Activated CD4-positive, alpha-beta T cell treated with anti-CD3 and anti-CD28 coated beads, Interleukin-10, Interleukin-2, amounts not matched to agents 100 ng/mL and 50 ng/mL, durations not matched to agents 16 hours and 8 hours (primary cell): ENCODE results near the gene LHPP.
"Not testable (repeated sequence)": the region's sequence is repeated elsewhere in the genome, so short reads cannot be mapped to it uniquely, and the experiment has no call there.

Source experiments
- DNase-seq: peaks from one replicate; pipeline ENCODE4 v3.0.0-alpha.2; 2020

Gene LHPP

DNA sequence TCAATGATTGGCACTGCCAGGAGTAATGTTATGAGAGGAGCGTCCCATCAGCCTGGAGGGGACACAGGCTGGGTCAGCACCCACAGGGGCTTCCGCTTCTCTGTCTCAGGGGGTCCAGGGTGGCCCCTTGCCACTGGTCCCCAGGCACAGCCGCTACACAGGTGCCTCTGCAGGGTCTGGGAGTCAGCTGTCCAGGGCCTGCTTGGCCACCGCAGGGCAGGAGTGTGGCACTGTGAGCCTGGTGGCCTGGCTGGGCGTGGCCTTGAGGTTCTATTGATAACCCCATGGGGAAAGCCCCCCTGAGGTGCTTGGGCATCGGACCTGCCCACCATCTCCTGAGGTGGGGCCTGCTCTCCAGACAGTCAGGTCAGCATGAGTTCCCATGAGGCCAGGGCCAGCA, 136.6 kb downstream of the LHPP start:
- no peak for DNase-seq

DNA sequence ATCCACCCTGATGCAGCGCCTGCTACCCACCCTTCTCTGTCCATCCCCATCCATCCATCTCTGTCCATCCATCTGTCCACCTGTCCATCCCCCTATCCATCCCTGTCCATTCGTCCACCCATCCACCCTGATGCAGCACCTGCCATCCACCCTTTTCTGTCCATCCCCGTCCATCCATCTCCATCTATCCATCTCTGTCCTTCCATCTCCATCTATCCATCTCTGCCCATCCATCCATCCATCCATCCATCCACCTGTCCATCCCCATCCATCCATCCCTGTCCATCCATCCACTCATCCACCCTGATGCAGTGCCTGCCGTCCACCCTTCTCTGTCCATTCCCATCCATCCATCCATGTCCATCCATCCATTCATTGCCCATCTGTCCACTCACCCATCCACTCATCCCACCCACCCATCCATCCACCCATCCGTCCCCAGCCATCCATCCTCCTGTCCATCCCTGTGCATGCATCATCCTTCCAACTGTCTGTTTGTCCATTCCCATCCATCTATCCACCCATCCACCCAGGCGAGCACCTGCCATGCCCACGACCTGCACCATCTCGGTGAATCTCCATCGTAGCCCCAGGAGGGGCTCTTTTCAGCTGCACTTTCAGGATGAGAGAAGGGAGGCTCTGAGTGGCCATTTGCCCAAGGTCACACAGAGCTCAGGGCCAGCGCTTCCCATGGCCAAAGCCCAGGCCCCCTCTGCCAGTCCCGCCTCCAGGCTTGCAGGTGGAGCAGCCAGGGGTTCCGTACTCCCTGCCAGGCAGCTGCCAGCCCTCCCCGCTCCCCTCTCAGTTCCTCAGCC, 137.4 kb downstream of the LHPP start:
- no peak for DNase-seq

DNA sequence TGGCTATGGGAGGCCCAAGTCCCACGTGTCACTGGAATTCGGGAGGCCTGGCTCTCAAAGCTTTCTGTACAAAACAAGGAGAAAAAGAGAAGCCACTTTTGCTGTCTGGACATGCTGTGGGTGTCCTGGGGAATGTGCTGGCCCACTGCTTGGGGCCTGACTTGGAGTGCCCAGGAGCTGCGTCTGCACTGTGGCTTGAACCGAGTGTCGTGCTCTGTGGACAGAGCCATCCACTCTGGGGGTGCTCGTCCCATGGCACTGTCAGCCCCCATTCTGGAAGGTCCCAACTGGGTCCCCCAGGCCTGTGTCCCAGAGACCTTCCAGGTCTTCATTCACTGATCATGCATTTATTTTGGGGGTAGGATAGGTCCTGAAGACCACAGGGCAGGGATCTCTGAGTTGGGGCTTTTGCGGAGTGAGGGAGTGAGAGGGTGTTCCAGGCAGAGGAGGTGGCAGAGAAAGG, 138.0 kb downstream of the LHPP start:
- no peak for DNase-seq

DNA sequence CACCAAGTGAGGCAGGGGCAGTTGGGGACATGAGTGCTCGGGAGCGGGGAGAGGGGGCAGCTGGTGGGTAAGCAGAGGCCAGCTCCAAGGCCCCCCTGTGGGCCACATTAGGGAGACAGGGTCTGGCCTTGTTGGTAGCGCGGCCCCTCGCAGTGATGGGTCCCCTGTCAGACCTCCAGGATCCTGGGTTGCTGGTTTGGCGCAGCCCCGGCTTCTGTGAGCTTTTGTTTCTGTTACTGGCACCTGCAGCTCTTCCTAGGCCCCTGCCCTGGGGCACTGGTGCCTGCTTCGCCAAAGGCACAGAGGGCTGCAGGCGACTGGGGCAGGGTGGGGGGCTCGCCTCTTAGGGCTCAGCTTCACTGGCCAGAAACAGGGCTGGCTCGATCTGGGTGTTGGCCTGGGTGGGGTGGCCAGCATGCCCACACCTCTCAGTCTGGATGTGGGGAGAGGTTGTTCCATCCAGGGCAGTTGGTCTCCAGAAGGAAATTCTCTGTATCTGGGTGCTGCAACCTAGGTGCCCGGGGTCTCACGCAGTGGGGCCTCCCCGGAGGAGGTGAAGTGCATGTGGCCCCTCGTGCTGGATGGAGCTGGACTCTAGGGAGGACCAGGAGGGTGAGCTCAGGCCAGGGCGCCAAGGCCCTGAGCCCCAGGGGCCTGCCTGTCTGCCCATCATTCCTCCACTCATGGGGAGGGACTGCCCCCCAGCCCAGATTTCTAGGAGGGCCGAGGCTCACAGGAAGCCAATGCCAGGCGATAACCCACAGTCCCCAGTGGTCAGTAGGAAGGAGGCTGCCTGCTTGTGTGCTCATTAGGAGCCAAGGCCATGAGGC, 138.6 kb downstream of the LHPP start:
- DNase-seq, result no peak

DNA sequence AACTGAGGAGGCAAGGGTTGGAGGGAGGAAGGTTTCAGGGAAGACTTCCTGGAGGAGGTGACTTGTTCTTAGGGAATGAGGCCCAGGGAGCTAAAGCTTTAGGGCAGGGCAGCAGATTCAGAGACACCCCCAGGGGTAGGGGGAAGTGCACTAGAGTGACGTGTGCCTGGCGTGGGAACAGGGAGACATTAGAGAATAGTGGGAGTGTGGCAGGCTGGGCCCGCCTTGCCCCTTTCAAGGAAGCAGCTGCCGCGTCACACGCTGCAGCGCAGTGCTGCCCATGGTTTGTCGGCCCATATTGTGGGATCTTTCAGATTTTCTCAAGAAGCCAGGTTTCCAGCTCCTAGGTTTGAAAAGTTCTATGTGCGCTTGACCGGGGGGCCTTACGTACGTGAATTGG, 139.4 kb downstream of the LHPP start:
- no peak for DNase-seq

DNA sequence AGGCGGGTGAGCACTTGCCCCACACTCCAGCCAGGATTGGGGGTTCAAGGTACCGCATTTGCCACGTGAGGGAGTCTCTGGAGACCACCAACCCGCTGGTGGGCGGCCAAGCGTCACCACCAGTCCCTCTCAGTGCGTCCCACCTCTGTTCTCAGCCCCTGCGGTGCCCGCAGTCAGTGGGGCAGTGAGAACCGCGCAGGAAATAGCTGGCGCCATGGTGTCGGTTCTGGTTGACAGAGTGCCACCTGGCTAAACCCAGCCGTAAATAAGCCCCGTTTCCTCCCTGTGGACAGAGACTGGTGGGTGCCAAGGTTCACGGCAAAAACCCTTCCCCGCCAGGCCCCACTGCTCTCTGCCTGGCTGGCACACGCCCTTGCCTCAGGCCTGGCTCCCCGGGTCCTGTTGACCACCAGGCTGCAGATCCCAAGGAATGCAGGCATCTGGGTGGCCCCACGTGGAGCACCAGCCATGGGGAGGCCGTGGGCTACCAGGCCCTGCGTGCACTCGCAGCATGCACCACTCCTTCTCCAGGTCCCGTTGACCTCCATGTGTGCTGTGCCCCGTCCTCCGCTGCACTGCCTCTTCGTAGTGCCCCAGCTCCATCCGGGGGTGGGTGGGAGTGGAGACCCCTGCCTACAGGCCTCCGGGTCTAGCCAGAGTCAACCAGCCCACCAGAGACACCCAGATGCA, 140.0 kb downstream of the LHPP start:
- no peak for DNase-seq

DNA sequence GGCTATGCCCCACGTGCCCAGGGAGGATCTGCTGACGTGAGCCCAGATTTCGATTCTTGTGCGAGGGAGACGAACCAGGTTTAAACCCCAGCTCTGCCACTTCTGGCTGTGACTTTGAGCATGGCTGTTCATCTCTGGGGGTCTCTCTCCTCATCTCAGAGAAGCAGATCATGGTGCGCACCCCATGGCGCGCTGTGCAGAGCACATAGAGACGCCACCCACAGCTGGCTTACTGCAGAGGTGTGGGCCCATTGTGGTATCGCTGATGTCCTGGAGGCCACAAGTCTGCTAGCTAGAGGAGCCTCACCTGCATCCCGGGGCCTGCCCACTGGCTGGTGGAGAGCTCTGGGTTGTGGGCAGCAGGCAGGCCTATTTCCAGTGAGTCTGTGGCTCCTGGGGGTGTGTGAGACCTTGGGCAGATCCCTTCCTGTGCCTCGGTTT, 140.5 kb downstream of the LHPP start:
- DNase-seq, result no peak

DNA sequence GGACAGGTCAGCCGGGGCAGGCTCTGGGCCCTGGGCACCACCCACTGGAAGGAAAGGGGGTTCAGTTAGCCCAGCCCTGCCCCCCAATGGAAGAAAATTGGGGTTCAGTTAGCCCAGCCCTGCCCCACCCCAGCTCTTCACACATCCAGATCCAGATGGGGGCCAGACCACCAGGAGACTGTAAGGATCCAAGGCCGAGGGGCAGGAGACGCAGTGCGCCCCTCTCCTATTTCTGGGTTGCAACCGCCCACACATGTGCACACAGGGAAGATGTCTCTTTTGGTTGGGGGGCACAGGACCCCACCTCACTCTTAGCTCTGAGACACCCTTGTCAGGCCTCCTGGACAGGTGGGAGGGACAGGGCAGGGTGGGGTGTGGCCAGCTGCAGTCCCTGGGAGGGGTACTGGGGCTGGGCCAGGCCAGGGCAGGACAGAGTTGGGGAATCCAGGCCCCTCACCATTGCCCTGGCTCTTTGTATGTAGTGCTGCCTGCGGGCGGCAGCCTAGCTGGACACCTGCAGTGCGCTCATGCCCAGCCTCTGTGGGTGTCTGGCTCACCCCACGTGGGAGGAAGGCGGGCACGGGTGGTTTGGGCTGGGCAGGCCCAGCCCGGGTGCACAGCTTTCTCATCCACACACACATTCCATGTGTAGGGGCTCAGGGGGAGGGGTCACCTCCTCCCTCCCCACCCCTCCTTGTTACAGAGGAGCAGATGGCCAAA, 141.2 kb downstream of the LHPP start:
- no peak for DNase-seq

DNA sequence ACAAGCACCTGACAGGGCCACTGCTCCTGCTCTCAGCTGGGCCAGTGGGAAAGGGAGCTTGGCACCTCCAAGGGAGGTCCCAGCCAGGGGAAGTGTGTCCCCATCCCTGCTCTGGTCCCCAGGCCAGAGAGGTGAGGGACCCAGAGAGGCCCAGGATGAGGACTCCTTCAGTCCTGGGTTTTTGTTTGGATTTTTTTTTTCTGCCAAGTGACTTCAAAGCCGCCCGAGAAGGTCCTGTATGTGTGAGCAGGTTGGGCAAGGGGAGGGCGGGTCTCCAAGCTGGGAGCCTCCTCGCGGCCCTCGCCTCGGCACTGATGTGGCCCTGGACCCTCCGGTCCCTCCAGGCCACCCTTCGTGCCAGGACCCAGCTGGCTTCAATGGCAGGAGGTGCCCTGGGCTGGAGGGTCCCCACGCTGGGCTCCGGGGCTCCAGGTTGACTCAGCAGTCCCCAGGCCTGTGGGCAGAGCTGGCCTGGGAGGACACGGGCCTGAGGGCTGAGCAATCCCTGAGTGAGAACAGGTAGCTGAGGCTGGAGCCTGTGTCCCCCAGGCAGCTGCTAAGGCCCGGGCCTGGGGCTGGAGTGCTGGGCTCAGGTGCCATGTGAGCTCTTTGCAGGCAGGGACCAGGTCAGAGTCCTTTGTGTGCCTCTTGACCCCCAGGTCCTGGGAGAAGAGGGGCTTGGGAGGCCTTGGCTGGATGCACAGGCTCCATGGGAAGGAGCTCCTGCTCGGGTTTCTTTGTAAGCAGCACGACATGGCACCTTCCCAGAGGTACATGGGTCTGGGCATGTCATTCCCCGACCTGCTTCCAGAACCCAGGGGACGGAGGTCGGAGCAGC, 142.0 kb downstream of the LHPP start:
- DNase-seq, result no peak

DNA sequence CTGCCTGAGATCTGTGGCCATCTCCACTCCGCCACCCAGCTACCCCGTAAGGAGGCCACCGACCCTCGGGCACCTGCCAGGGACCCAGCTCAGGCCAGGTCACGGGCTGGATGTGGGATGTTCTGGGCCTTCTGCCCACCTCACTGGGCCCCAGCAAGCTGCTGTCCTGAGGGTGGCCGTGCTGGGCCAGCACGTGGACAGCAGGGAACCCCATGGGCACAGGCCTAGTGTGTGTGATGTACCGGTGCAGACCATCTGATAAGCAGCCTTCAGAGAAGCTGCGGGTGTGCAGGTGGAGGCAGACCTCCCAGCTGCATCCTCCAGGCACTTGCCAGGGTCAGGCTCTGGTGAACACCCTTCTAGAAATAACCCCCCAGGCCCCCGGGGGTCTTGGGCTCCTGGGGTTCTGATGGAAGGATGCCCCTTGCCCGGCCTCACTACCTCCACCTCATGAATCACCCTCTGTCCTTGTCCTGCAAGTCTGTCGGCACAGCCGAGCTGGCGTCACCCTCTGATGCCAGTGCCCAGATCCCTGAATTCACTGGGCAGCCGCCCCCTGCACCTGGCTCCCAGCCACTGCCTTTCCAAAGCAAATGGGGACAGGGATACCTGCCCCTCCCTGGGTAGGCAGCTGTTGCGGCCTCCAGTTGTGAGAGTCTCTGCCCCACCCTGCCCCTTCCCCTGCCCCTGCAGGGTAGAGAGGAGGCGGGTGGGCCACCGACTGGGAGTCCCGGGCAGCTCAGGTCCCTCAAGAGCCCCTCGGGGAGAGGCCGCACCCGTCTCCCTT, 142.8 kb downstream of the LHPP start:
- DNase-seq, result no peak

DNA sequence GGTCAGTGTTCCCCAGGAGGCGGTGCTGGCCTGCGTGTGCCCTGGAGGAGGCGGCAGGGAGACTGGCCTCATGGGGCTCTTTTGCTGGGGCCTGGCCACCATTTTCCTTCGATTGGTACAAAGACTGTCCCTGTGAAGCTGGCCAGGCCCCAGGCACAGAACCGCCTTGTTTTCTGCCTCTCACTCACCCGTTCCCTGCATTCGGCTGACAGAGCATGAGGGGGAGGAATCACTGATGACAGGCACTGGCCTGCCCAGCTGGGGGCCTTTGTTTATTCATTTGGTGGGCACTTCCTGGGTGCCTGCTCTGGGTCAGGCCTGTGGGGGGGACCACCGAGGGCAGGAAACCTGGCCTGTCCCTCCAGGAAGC, 143.4 kb downstream of the LHPP start:
- no peak for DNase-seq

DNA sequence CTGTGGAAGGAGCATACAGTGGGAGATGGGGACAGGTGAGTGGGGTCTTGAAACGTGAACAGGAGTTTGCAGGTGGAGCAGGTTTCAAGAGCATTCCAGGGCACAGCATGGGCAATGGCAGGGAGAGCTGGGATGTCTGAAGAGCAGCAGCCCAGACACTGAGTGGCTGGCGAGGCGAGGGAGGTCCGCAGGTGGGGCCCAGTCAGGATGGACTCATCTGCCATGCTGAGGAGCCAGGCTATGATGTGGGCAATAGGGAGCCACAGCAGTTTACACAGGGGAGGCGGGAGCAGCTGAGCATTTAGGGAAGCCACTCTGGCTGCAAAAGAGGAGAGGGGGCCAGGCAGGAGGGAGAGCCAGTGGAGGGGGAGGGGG, 143.8 kb downstream of the LHPP start:
- DNase-seq, result no peak

DNA sequence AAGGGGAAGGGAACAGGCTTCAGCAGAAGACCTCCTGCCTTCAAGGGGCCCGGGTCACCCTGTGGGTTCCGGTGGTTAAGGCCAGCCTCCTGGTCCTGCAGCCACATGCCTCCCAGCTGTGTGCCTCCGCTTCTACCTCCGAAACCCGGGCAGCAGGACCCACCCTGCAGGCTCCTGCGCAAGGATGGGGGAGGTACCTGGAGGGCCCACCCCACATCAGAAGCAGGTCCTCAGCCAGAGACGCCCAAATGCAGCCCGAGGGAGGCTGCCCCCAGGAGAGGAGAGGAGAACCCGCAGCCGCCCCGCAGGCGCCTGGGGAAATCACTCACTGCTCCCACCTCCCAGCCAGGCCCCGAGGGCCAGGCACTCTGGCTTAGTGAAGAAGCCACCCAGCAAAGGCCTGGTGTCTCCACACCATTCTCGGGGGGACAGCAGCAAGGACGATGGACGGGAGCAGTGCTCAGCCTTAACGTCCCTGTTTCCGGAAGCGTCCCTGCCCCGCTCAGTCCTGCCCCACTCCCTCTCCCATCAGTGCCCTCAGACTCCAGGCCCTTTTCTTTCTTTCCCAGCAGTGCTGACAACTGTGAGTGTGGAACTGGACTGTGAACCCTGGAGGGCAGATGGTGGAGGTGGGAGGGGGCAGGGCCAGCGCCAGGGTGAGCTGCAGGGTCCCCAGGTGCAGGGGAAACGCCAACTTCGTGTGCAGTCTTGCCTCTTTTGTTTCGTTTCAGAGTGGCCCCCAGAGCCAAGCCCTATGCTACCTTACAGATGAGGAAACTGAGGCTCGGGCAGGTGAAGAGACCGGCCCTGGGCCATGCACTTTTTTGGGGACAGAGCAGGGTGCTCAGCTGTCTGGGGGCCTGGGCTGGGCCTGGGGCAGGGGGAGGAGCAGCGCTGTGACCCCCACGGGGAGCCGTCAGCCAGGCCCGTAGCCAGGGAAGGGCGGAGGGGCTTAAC, 144.5 kb downstream of the LHPP start:
- DNase-seq, result no peak

DNA sequence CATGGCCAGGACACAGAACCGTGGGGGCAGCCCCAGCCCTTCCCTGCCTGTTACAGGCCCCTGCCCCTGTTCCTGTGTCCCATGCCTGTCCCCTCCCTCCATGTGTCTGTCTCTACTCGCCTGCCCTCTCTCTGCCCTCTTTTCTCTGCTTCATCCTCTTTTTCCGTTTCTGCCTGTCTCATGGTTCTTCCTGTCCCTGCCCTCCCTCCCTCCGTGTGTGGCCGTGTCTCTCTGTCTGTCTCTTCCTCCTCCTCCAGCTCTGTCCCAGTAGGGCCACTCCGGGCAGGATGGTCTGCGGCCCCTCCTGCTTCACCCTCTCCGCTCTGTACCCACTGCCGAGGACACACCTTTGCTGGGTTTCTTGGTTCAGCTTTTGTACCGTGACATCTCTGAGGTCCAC, 145.2 kb downstream of the LHPP start:
- no peak for DNase-seq

DNA sequence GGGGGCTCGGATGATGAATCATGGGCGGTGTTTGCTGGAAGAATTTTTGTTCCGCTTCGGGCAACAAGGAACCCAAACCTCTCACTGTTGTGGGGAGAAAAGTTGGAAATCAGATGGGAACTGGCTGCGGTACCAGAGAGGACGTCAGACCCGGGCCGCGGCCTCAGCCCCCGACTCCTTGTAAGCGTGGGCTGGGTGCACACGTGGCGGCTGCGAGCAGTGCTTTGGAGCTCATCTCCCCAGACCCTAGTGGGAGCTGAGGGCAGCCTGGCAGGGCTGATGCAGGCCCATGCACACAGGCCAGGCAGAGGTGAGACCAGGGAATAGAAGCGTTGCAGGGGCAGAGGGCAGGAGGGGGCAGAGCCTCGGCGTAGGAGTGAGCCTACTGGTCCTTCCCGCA, 146.1 kb downstream of the LHPP start:
- no peak for DNase-seq

DNA sequence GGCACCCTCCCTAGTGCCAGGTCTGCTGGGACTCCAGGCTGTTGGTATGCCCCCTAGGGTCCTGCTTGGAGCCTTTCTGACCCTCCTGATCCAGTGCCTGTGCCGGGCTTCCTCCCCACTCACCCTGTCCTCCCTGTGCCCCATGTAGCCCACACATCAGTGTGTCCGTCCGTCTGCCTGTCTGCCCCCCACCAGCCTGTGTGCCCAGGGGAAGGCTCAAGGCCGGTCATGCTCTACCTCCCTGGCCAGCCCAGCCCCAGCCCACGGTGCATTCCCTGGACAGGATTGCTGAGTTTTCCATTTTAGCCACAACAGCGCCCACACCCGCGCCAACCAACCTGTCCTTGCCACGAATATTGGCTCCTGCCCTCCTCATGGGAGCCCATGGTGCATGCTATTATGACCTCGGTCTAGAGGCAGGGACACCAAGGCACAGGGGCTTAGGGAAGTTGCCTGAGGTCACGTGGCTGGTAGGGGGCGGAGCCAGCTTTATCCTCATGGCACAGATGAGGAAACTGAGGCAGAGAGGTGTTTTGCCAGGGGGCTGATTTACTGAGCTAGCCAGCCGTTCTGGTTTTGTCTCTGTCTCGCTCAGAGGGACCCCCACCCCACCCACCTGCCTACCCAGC, 146.6 kb downstream of the LHPP start:
- DNase-seq, result no peak

DNA sequence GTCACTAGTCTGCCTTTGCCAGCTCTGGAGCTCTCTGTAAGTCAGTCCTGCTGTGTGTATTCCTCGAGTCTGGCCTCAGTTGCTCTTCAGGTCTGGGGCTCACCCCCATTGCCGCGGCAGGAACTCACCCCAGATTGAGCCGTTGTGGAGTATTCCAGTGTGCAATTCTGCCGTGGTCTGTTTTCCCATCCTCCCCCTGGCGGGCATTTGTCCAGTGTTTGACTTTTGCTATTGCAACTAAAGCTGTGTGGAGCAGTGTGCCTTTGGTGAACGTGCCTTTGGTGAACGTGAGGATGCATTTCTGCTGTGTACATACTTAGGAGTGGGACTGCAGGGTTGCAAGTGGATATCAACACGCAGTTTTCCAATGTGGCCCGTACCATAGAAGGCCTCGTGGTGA, 148.1 kb downstream of the LHPP start:
- DNase-seq, result no peak

DNA sequence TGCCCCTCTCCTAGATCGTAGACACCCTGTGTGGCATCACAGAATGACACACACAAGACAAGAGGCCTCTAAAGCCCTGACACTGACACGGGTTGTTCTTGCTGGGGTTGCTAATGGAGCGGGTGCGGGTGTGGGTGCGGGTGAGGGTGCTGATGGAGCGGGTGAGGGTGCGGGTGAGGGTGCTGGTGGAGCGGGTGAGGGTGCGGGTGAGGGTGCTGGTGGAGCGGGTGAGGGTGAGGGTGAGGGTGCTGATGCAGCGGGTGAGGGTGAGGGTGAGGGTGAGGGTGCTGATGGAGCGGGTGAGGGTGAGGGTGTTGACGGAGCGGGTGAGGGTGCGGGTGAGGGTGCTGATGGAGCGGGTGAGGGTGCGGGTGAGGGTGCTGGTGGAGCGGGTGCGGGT, 148.6 kb downstream of the LHPP start:
- DNase-seq, result not testable (repeated sequence)

DNA sequence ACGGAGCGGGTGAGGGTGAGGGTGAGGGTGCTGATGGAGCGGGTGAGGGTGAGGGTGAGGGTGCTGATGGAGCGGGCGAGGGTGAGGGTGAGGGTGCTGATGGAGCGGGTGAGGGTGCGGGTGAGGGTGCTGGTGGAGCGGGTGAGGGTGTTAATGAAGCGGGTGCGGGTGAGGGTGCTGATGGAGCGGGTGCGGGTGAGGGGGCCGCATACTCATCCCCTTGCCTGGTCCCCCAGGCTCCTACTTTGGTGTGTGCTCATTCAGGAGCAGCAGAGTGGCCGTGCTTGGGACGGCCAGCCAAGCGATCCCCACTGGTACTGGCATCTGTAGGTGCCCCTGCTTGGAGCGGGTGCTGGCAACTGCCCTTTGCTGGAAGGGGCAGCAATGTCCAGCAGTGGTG, 149.2 kb downstream of the LHPP start:
- not testable (repeated sequence) for DNase-seq
